Esophagus muscularis mucosa (tissue), 4 donors: ENCODE measurements around the gene PCDHGB3.

Experiments used
- CTCF ChIP-seq, 3 experiments: fragments of 200-600 bp in 2 of 3; fragments of 450-650 bp in 1 of 3; sonication (generic) in 2 of 3; IDR thresholded peaks; one replicate each; pipeline ENCODE4 v1.5.1; 2017 to 2019; ENCODE audit warnings: antibody characterized with exemption in 3 of 3, mild to moderate bottlenecking in 2 of 3, moderate library complexity in 1 of 3
- EP300 ChIP-seq: sonication (generic); formaldehyde crosslinking; IDR thresholded peaks from one replicate; pipeline ENCODE4 v1.6.1; 2017; ENCODE audit warnings: antibody characterized with exemption
- POLR2A ChIP-seq: fragments of 450-650 bp; IDR thresholded peaks from one replicate; pipeline ENCODE4 v1.6.1; 2017; ENCODE audit warnings: antibody characterized with exemption, moderate library complexity, mild to moderate bottlenecking, low read depth
- POLR2AphosphoS5 ChIP-seq, 2 donors: sonication (generic); formaldehyde crosslinking; IDR thresholded peaks; one replicate each; pipeline ENCODE4 v1.6.1; 2017; ENCODE audit warnings: antibody characterized with exemption in 2 of 2

- TF ChIP-seq CTCF (IDR thresholded peaks at IDR 0.05) (no peak), EP300 (no peak), POLR2A (no peak), POLR2AphosphoS5 (IDR thresholded peaks at IDR 0.05) (no peak)
Observed at GRCh38 chr5:141362719-141363118, 7.3 kb upstream of the PCDHGB3 start.
